Upper lobe of right lung (tissue), 1 donor: Measurements from ENCODE around the gene CCNB2. TPM values are rescaled to one million over a fixed set of nuclear protein-coding genes. Genes with fewer than 3 reads are reported as not detected.

Source experiments
- ATAC-seq: fragments of 200-7000 bp; cut with Tn5 transposase; one replicate; pipeline ENCODE4 v1.9.1; 2020; ENCODE audit warnings: mild to moderate bottlenecking, moderate library complexity
- DNase-seq: peaks from one replicate; pipeline ENCODE4 v3.0.0-alpha.2; 2020
- H3K27ac ChIP-seq: fragments of 200-600 bp; one replicate; pipeline ENCODE4 v1.8.0; 2022
- H3K27me3 ChIP-seq: fragments of 200-600 bp; one replicate; pipeline ENCODE4 v1.8.0; 2022; ENCODE audit warnings: mild to moderate bottlenecking
- H3K36me3 ChIP-seq: fragments of 200-600 bp; one replicate; pipeline ENCODE4 v1.8.0; 2022
- H3K4me1 ChIP-seq: fragments of 200-600 bp; one replicate; pipeline ENCODE4 v1.8.0; 2022
- H3K4me3 ChIP-seq: fragments of 200-600 bp; one replicate; pipeline ENCODE4 v1.8.0; 2022; ENCODE audit warnings: mild to moderate bottlenecking
- H3K9me3 ChIP-seq: fragments of 200-600 bp; one replicate; pipeline ENCODE4 v1.8.0; 2022
- CTCF ChIP-seq: fragments of 200-600 bp; IDR thresholded peaks from one replicate; pipeline ENCODE4 v1.8.0; 2022; ENCODE audit warnings: antibody characterized with exemption
- intact Hi-C: fragments of 100-400 bp; cut with DNase I; formaldehyde crosslinking; loops from one replicate; pipeline ENCODE4 v1.11.0; 2022
- total RNA-seq: library from RNA; stranded (reverse); fragmentation: NEBNext Ultra II Directional; extraction: Animal tissue kit (Norgen Biotek cat#: 25700); gene quantifications from one replicate; pipeline ENCODE4 v1.2.1, GENCODE V29; 2021
- donor health status: DM: no; HTN: yes; CAD: no; lungs with severe emphysema.

Gene CCNB2
- total RNA-seq, 1 donor from 2014 or later: 1.7 TPM

DNA sequence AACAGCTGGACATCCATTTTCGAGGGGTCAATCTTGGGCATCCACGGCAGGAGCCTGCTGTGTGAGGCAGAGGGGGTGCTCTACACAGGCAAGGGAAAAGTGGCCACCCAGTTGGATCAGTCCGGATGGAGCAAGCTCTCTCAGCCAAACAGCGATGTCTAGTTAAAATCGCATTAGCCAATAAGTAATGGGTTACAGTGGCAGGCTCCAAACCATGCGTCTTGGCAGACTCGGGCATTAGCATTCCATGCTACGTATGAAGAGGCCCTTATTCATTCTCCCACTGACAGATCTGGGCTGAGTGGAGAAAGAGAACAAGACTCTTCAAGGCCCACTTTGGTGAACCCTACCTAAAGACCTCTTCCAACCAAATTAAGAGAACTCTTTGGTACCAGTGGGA lies 49.3 kb downstream of the CCNB2 start:
- Histone ChIP-seq H3K4me3 (no peak overlapping the region), H3K36me3 (peaks cover 40% of the 10 kb centered on the region), H3K4me1 (peaks cover 3% of the 10 kb centered on the region), H3K27me3 (no peaks in the 10 kb centered on the region), H3K27ac (no peak overlapping the region), H3K9me3 (no peaks in the 10 kb centered on the region)
- DNase-seq (no peak), ATAC-seq (peak; percentile 32)
- intact Hi-C loops: no loop called here
- no peak for TF ChIP-seq CTCF

DNA sequence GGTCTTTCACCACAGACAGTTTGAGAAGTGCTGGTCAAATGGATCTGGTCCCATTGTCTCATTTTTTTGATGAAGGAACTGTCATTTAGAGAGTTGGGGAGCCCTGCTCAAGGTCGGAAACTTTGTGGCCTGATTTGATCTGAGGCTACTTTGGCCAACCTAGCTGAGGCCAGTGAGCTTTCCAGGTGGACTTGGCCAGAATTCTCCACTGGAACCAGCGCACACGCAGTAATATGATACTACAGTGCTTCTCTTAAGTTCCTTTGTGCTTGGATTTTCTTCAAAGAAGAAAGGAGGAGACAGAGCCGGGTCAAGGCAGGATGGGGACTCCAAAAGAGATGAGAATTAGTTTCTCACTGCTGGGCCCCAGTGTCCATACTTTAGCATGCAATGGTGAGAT lies 50.5 kb downstream of the CCNB2 start:
- Histone ChIP-seq H3K27me3 (no peaks in the 10 kb centered on the region), H3K9me3 (no peaks in the 10 kb centered on the region), H3K4me1 (peaks cover 5% of the 10 kb centered on the region), H3K27ac (no peak overlapping the region), H3K4me3 (no peak overlapping the region), H3K36me3 (peaks cover 42% of the 10 kb centered on the region)
- ATAC-seq (no peak), DNase-seq (no peak)
- no peak for TF ChIP-seq CTCF
- intact Hi-C loops: no loop called here

DNA sequence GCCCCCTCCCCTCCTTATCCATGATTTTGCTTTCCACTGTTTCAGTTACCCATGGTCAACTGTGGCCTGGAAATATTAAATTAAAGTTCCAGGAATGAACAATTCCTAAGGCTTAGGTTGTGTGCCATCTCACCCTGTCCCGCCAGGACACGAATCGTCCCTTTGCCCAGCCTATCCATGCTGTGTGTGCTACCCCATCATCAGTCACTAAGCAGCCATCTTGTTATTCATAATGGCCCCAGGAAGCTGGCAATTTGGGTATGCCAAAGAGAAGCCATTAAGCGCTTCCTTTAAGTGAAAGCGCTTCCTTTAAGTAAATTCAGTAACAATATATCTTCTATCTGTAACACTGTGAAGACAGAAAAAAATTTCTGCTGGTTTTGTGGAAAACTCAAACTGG lies 52.5 kb downstream of the CCNB2 start:
- no peaks in the 10 kb centered on the region for H3K9me3 ChIP-seq
- ATAC-seq: no peak
- intact Hi-C loops: no loop called here
- DNase-seq: no peak
- no peak overlapping the region for H3K27ac ChIP-seq
- peaks cover 5% of the 10 kb centered on the region for H3K4me1 ChIP-seq
- no peak for TF ChIP-seq CTCF
- no peak overlapping the region for H3K4me3 ChIP-seq
- peaks cover 51% of the 10 kb centered on the region for H3K36me3 ChIP-seq
- no peaks in the 10 kb centered on the region for H3K27me3 ChIP-seq

GRCh38 chr15:59157840-59158700 lies 53.1 kb downstream of the CCNB2 start:
- DNase-seq (no peak), ATAC-seq (no peak)
- peaks cover 45% of the 10 kb centered on the region for H3K36me3 ChIP-seq
- no peaks in the 10 kb centered on the region for H3K9me3 ChIP-seq
- no peak overlapping the region for H3K4me3 ChIP-seq
- no peak for TF ChIP-seq CTCF
- H3K27ac ChIP-seq: no peak overlapping the region
- intact Hi-C loops: no loop called here
- no peaks in the 10 kb centered on the region for H3K27me3 ChIP-seq
- peaks cover 5% of the 10 kb centered on the region for H3K4me1 ChIP-seq

GRCh38 chr15:59158701-59159034 lies 53.7 kb downstream of the CCNB2 start:
- ATAC-seq (peak; percentile 90), DNase-seq (peak; percentile 82)
- Histone ChIP-seq H3K9me3 (no peaks in the 10 kb centered on the region), H3K36me3 (peaks cover 39% of the 10 kb centered on the region), H3K4me3 (no peak overlapping the region), H3K27me3 (no peaks in the 10 kb centered on the region), H3K27ac (no peak overlapping the region), H3K4me1 (peaks cover 5% of the 10 kb centered on the region)
- TF ChIP-seq CTCF: no peak
- intact Hi-C loops: no loop called here
